Renal cortical epithelial cell (primary cell): Measurements from ENCODE around the gene TDRD7. TPM values are rescaled to one million over a fixed set of nuclear protein-coding genes. Genes with fewer than 3 reads are reported as not detected.
A peak's percentile ranks its signal among the peaks of the same experiment; 100 is the strongest.
"Not testable (repeated sequence)": the region's sequence is repeated elsewhere in the genome, so short reads cannot be mapped to it uniquely, and the experiment has no call there.

ENCODE experiments used
- DNase-seq: peaks from one replicate; pipeline ENCODE4 v3.0.0-alpha.2; 2011; ENCODE audit warnings: low read depth
- total RNA-seq: library from RNA; depleted of rRNA; stranded (reverse); fragments of >200 nt; gene quantifications from 2 replicates; pipeline ENCODE4 v1.2.3, GENCODE V29; 2014

The TDRD7 gene
- total RNA-seq, 1 donor from 2014 or later: 17.1 TPM

GRCh38 chr9:97419309-97419867, 7.5 kb downstream of the TDRD7 start:
- DNase-seq: peak; percentile 72

GRCh38 chr9:97425336-97425972, 13.6 kb downstream of the TDRD7 start:
- DNase-seq: no peak

GRCh38 chr9:97425973-97426336, 14.1 kb downstream of the TDRD7 start:
- no peak for DNase-seq

GRCh38 chr9:97427885-97428284, 16.0 kb downstream of the TDRD7 start:
- no peak for DNase-seq

GRCh38 chr9:97430316-97431043, 18.6 kb downstream of the TDRD7 start:
- no peak for DNase-seq

GRCh38 chr9:97431044-97431441, 19.1 kb downstream of the TDRD7 start:
- no peak for DNase-seq

- DNase-seq: no peak
These were observed 19.8 kb downstream of the TDRD7 start for GRCh38 chr9:97431549-97432143.

GRCh38 chr9:97437051-97437600, 25.2 kb downstream of the TDRD7 start:
- peak; percentile 2 for DNase-seq

- DNase-seq: no peak
These were observed 26.4 kb downstream of the TDRD7 start for GRCh38 chr9:97438257-97438656.

GRCh38 chr9:97438666-97439065, 26.8 kb downstream of the TDRD7 start:
- DNase-seq: no peak

- DNase-seq: no peak
These were observed 28.3 kb downstream of the TDRD7 start for GRCh38 chr9:97440160-97440559.

- peak; percentile 4 for DNase-seq
These were observed 29.8 kb downstream of the TDRD7 start for GRCh38 chr9:97441729-97442128.

- DNase-seq: no peak
These were observed 33.3 kb downstream of the TDRD7 start for GRCh38 chr9:97445119-97445701.

- no peak for DNase-seq
These were observed 35.1 kb downstream of the TDRD7 start for GRCh38 chr9:97447001-97447400.

- DNase-seq: not testable (repeated sequence)
These were observed 41.7 kb downstream of the TDRD7 start for GRCh38 chr9:97453573-97453972.

GRCh38 chr9:97456841-97457240, 44.9 kb downstream of the TDRD7 start:
- not testable (repeated sequence) for DNase-seq

- no peak for DNase-seq
These were observed 47.4 kb downstream of the TDRD7 start for GRCh38 chr9:97459326-97459725.

GRCh38 chr9:97462159-97462558, 50.3 kb downstream of the TDRD7 start:
- no peak for DNase-seq

GRCh38 chr9:97462914-97463313, 51.0 kb downstream of the TDRD7 start:
- no peak for DNase-seq

GRCh38 chr9:97468658-97469448, 57.0 kb downstream of the TDRD7 start:
- peak; percentile 44 for DNase-seq

- DNase-seq: no peak
These were observed 58.2 kb downstream of the TDRD7 start for GRCh38 chr9:97470076-97470475.
